Measurements from ENCODE around the gene SHC2.
A peak's percentile ranks its signal among the peaks of the same experiment; 100 is the strongest.

The SHC2 gene

GRCh38 chr19:460877-461720 lies at the start of gene SHC2:
TSS of gene SHC2 (minus strand) at chr19:461033. CDS start at chr19:460996, 37 bp downstream.
- no peak for DNase-seq (ENCODE audit: low read depth in 2 of 3, low spot score in 2 of 3)

DNA sequence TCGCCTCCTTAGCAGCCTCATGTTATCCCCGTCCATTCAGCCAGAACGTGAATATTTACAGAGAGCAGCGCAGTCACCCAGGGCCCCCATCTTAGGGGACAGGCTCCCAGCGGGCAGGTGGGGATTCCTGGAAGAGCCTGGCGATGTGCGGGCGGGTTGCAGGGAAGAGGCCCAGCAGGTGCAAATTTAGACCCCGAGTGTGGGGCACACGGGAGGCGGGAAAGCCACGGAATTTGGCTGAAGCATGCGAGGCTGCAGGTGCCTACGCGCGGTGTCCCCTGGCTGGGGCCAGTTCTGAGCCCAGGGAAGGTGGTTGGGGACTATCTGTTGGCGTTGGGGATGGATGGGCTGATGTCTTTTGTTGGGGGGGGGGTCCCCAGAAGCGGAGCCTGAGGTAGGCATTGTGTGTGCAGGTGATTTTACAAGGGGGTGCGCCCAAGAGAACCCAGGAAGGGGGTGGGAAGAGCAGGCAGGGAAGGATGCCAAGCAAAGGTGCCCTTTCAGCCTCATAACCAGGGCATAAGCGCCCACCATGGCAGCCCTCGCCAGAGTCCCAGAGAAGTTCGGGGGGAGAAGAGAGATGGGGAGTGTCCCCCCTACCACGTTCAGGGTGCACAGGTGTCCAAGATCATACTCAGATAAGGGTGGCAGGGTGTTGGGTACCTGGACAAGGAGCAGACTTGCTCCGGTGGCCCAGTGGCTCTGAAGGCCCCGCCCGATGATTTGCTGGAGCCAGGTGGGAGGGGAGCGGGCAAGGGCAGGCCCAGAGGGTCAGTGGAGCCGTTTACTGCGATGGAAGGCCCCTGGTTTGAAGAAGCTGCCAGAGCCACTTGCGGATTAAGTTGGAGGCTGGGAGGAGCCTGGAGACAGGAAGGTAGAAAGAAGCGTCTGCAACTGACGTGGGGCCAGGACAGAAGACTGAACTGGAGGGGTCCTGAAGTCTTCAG lies 47.6 kb upstream of the SHC2 start:
- DNase-seq (ENCODE audit: low read depth in 2 of 3, low spot score in 2 of 3), result no peak

- peak; percentile 49 to 77 (median 62) for DNase-seq (ENCODE audit: low read depth in 2 of 3, low spot score in 2 of 3)
Observed at GRCh38 chr19:507286-508203, 46.7 kb upstream of the SHC2 start, which contains the start of gene TPGS1. TSS of gene TPGS1 (plus strand) at chr19:507497. CDS start at chr19:507507, 10 bp downstream.

DNA sequence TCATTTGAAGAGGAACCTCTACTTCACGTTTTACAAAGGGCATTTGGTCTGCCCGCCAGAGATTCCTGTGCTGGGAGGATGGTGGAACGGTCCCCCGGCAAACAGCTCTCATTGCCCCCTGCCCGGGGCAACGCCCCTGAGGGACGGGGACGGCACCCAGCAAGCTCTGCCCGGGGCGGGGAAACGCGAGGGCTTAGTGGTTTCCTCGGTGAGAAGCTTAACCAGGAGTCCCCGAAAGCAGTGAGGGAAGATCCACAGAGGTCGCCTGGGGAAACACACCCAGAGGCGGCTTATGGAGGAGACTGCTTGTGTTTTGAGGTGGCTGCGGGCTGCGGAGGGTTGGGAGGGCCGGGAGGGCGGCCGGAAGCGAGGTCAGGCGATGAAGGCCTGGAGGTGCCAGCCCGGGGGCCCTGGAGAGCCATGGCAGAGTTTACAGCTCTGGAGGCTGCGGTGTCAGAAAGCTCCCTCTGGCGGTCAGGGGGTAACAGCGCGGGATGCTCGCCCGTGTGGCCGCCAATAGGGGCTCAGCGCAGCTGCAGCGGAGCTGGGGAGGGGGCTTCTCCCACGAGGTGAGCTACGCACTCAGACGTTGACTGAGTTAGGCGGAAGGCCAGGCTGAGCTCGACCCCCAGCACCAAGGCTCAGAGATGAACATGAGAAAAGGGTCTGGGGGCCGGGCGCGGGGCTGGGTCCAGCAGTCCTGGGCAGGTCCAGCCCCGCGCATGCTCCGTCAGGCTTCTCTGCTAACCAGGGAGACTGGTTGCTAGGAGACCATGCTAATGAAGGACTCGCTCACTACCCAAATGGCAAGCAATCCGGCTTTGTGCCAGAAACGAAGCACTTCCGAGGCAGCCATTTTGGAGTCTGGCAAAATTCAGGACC lies 45.8 kb upstream of the SHC2 start:
- peak; percentile 85 to 94 (median 87) for DNase-seq (ENCODE audit: low read depth in 2 of 3, low spot score in 2 of 3)

- no peak for DNase-seq (ENCODE audit: low read depth in 2 of 3, low spot score in 2 of 3)
Observed at GRCh38 chr19:504616-505015, 43.8 kb upstream of the SHC2 start.

DNA sequence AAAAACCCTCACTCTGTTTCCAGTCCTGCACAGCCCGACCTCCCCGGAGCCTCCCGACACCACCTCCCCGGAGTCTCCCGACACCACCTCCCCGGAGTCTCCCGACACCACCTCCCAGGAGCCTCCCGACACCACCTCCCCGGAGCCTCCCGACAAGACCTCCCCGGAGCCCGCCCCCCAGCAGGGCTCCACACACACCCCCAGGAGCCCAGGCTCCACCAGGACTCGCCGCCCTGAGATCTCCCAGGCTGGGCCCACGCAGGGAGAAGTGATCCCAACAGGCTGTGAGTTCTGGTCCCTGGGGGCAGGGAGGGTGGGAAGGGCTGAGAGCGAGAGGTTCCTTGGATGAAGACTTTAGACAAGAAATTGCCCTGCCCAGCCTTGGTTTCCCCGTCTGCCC lies 40.8 kb upstream of the SHC2 start:
- DNase-seq (ENCODE audit: low read depth in 2 of 3, low spot score in 2 of 3), result no peak

GRCh38 chr19:498977-499623 lies 38.3 kb upstream of the SHC2 start:
- DNase-seq (ENCODE audit: low read depth in 2 of 3, low spot score in 2 of 3), result no peak

GRCh38 chr19:498511-498891 lies 37.7 kb upstream of the SHC2 start:
- DNase-seq (ENCODE audit: low read depth in 2 of 3, low spot score in 2 of 3), result no peak

GRCh38 chr19:497869-498510 lies 37.2 kb upstream of the SHC2 start:
- DNase-seq (ENCODE audit: low read depth in 2 of 3, low spot score in 2 of 3), result no peak

GRCh38 chr19:497491-497868 lies 36.6 kb upstream of the SHC2 start:
- DNase-seq (ENCODE audit: low read depth in 2 of 3, low spot score in 2 of 3), result no peak

DNA sequence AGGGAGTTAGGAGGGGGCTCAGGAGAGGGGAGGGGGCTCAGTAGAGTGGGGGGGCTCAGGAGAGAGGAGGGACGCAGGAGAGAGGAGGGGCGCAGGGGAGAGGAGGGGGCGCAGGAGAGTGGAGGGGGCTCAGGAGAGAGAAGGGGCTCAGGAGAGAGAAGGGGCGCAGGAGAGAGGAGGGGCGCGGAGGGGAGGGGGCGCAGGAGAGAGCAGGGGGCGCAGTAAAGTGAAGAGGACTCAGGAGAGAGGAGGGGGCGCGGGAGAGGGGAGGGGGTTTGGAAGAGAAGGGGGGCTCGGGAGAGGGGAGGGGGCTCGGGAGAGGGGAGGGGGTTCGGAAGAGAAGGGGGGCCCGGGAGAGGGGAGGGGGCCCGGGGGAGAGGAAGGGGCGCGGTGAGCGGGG lies 36.2 kb upstream of the SHC2 start:
- DNase-seq (ENCODE audit: low read depth in 2 of 3, low spot score in 2 of 3), result no peak

DNA sequence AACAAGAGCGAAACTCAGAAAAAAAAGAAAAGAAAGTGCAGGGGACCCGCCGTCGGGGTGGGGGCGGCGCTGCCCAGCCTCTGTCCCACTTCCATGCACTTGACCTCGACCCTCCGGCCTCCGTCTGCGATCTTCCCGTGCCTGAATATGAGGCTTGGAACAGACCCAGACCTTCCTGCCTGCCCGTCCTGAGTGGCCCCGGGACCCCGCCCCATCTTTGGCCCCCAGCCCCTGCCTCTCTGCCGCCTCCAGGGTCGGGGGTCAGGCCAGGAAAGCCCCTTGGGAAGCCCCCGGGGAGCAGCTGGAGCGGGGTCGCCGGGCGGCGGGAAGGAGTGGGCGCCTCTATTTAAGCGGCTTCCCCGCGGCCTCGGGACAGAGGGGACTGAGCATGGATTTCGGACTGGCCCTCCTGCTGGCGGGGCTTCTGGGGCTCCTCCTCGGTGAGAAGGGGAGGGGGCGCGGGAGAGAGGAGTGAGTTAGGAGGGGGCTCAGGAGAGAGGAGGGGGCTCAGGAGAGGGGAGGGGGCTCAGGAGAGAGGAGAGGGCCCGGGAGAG lies 35.4 kb upstream of the SHC2 start, which contains the start of gene MADCAM1:
Gene MADCAM1, plus strand, starts transcription at position 375 of the 554 bp plus-strand sequence. Its CDS starts 14 bp downstream, at position 389.
- no peak for DNase-seq (ENCODE audit: low read depth in 2 of 3, low spot score in 2 of 3)

DNA sequence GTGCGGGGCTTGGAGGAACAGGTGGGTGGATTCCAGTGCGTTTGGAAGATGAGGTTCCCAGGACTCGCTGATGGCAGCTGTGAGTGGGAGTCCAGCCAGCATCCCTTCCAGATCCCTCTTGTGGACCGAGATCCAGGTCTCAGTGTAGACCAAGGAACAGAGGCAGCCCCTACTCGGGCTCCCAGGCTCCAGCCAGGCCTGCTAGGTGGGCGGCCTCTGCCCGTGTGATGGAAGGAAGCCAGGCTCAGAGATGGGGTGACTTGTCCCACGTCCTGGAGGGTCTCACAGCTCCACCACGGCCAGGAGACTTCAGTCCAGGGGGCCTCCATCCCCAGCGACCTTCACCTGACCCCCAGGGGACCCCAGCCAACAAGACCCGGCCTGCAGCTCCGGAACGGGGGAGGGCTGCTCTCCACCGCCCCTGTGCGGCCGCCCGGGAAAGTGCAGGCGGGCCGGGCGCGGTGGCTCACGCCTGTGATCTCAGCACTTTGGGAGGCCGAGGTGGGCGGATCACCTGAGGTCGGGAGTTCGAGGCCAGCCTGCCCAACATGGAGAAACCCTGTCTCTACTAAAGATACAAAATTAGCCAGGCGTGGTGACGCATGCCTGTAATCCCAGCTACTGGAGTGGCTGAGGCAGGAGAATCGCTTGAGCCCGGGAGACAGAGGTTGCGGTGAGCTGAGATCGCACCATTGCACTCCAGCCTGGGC lies 34.7 kb upstream of the SHC2 start:
- DNase-seq (ENCODE audit: low read depth in 2 of 3, low spot score in 2 of 3), result peak; percentile 38 to 52 (median 42)

GRCh38 chr19:495081-495401 lies 34.2 kb upstream of the SHC2 start:
- no peak for DNase-seq (ENCODE audit: low read depth in 2 of 3, low spot score in 2 of 3)

- no peak for DNase-seq (ENCODE audit: low read depth in 2 of 3, low spot score in 2 of 3)
Observed at GRCh38 chr19:494171-495080, 33.6 kb upstream of the SHC2 start.

DNA sequence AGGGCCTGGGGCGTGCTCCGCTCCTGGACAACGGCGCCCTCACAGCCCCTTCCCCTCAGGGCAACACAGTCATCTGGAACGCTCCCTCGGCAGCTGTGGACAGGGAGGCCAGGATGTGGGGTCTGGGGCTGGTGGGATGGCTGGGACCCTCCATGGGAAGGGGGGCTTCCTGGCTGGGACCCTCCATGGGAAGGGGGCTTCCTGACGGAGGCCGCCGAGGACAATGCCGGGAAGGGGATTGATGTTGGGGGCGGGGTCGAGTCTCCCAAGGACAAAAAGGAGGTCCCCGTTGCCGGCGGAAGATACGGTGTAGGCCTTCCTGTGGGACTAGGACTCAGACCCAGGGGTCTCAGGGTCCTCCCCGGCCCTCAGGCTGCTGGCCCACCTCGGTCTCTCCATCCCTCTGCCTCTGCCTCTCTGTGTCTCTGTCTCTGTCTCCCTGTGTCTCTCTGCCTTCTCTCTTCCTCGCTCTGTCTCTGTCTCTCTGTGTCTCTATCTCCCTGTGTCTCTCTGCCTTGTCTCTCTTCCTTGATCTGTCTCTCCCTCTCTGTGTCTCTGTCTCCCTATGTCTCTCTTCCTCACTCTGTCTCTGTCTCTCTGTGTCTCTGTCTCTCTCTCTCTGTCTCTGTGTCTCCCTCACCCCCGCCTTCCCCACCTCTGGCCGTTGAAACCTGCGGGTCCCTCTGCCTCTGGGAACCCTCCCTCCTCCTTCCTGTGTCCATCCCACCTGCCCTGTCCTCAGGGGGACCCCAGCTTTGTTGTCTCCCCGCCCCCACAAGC lies 32.7 kb upstream of the SHC2 start:
- no peak for DNase-seq (ENCODE audit: low read depth in 2 of 3, low spot score in 2 of 3)
